Pancreas (tissue), 10 donors: ENCODE measurements around the gene FGF6. TPM values are rescaled to one million over a fixed set of nuclear protein-coding genes. Genes with fewer than 3 reads are reported as not detected.

Experiments
- ATAC-seq, 4 donors: fragments of 200-7000 bp; cut with Tn5 transposase; one replicate each; pipeline versions ENCODE4 v1.8.0 to v1.9.1; 2020; ENCODE audit warnings: mild to moderate bottlenecking in 4 of 4, moderate library complexity in 4 of 4
- DNase-seq, 6 donors: peaks; one replicate each; pipeline ENCODE4 v3.0.0-alpha.2; 2020
- FAIRE-seq: peaks from 2 replicates; lab custom pipeline; 2012; peaks lifted over from hg19 to GRCh38; lab: Jason Lieb, UNC
- H3K27ac ChIP-seq, 4 donors: fragments of 200-600 bp; sonication (generic); 1 replicate in 3 of 4; 2 replicates in 1 of 4; pipeline versions ENCODE4 v1.5.0 to v1.8.0; 2020
- H3K27me3 ChIP-seq, 4 donors: fragments of 200-600 bp; one replicate each; pipeline ENCODE4 v1.8.0; 2021
- H3K36me3 ChIP-seq, 3 donors: fragments of 200-600 bp; sonication (generic) in 1 of 3; one replicate each; pipeline versions ENCODE4 v1.5.0 to v1.8.0; 2020 to 2021
- H3K4me1 ChIP-seq, 3 donors: fragments of 200-600 bp; one replicate each; pipeline ENCODE4 v1.8.0; 2021
- H3K4me3 ChIP-seq, 4 donors: fragments of 200-600 bp; sonication (generic) in 2 of 4; one replicate each; pipeline versions ENCODE4 v1.5.0 to v1.8.0; 2020 to 2021
- H3K9me3 ChIP-seq, 4 donors: fragments of 200-600 bp; one replicate each; pipeline ENCODE4 v1.8.0; 2021
- WGBS, 2 donors: extraction: QIAGEN DNeasy Blood & Tissue Kit; methylation state at CpG; one replicate each; pipeline ENCODE4 v1.1.7; 2013; 5-methylcytosine and 5-hydroxymethylcytosine counted together
- intact Hi-C, 3 donors: fragments of 100-400 bp; cut with DNase I; formaldehyde crosslinking; loops; one replicate each; pipeline versions ENCODE4 v1.11.1 to v1.14.2; 2022
- polyA plus RNA-seq, 2 donors: library from polyadenylated mRNA; stranded (reverse); fragments of 200-250 nt; gene quantifications; one replicate each; pipeline ENCODE4 v1.2.3, GENCODE V29; 2013
- total RNA-seq, 6 donors: library from RNA; stranded (reverse); fragmentation: NEBNext Ultra II Directional in 4 of 6; extraction: Animal tissue kit (Norgen Biotek cat#: 25700) in 4 of 6; gene quantifications; one replicate each; pipeline versions ENCODE4 v1.2.1 to v1.2.4, GENCODE V29; 2021 to 2023
- TF ChIP-seq, protein P1 (sequence below), 4 donors: fragments of 200-600 bp; sonication (generic) in 3 of 4; IDR thresholded peaks; one replicate each; pipeline versions ENCODE4 v1.5.0 to v1.8.0; 2021; ENCODE audit warnings: antibody characterized with exemption in 4 of 4
- donor health status: healthy with polysubstance abuse.
- donor health status: DM: no; HTN: no; CAD: no; lungs with moderate emphysema.
- donor health status: DM: no; HTN: no; CAD: no.
- donor health status: control.
- donor health status: control.
- donor health status: Bipolar disorder and iron deficiency.
- donor health status: DM: yes; HTN: yes; CAD: no.
- donor health status: DM: no; HTN: no; CAD: no.
- donor health status: DM: no; HTN: no; CAD: no.
- donor health status: DM: yes; HTN: yes; CAD: no.

The FGF6 gene
- total and polyA plus RNA-seq, 8 donors: not detected

DNA sequence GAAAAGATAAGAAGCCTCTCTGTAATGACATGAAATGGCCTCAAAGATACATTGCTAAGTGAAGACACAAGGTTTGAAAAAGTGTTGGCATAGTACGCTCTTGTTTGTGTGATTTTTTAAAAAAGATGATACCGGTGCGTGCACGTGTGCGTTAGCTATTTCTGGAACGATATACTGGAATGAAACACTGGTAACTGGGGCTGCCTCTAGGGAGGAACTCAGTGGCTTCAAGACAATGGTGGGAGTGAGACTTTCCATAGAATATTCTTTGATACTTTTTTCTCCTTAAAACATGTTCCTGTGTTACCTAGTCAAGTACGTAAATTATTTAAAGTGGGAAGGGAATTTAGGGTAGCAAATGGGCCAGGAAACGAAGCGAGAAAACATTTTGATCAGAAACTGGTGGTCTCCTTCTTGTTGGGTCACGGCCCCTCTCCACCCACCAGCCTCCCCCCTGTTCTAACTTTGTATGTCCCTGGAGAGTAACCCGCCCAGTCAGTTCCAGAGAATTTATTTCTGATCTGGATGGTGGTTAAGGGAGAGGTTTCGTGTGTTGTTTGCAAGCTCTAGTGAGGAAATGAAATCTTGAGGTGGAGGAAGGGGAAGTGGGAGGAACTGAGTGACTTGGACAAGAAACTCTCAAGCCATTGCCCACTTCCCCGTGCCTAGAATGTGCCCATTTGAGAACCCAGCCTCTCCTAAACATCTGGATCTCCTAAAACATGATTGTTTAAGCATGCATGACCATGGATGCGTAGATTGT is 6.6 kb downstream of the FGF6 start:
- Histone ChIP-seq H3K9me3 (no peaks in the 10 kb centered on the region), H3K27me3 (no peaks in the 10 kb centered on the region), H3K4me1 (no peaks in the 10 kb centered on the region), H3K4me3 (no peak overlapping the region), H3K36me3 (no peaks in the 10 kb centered on the region), H3K27ac (no peak overlapping the region)
- intact Hi-C loops: no loop called here
- no peak for FAIRE-seq
- ATAC-seq: peak in 1 of 4 donors; percentile 19
- no peak for DNase-seq
- TF ChIP-seq, protein P1, sequence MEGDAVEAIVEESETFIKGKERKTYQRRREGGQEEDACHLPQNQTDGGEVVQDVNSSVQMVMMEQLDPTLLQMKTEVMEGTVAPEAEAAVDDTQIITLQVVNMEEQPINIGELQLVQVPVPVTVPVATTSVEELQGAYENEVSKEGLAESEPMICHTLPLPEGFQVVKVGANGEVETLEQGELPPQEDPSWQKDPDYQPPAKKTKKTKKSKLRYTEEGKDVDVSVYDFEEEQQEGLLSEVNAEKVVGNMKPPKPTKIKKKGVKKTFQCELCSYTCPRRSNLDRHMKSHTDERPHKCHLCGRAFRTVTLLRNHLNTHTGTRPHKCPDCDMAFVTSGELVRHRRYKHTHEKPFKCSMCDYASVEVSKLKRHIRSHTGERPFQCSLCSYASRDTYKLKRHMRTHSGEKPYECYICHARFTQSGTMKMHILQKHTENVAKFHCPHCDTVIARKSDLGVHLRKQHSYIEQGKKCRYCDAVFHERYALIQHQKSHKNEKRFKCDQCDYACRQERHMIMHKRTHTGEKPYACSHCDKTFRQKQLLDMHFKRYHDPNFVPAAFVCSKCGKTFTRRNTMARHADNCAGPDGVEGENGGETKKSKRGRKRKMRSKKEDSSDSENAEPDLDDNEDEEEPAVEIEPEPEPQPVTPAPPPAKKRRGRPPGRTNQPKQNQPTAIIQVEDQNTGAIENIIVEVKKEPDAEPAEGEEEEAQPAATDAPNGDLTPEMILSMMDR (IDR thresholded peaks at IDR 0.05): no peak
- 67 to 73% methylated on average over 14 of the region's 14 CpGs for WGBS, 2 donors

DNA sequence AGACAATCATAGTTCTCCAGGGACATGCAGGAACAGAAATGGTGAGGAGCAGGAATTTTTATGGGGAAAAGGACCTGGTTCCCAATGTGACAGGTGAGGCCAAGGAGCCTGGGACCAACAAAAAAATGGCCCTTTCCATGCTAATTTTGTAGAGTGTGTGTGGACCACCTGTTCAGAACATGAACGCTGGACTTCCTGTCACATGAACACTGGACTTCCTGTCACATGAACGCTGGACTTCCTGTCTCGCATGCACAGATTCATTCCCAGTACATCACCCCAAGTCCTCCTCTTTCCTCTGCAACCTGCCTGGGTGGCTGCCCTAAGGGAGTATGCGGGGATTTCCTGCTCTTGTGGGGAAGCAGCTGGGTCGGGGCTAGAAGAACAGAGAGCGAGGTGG is 10.1 kb downstream of the FGF6 start:
- Histone ChIP-seq H3K27ac (no peak overlapping the region), H3K4me3 (no peak overlapping the region), H3K27me3 (no peaks in the 10 kb centered on the region), H3K36me3 (no peaks in the 10 kb centered on the region), H3K9me3 (no peaks in the 10 kb centered on the region), H3K4me1 (no peaks in the 10 kb centered on the region)
- FAIRE-seq: no peak
- no peak for ATAC-seq
- TF ChIP-seq, protein P1 (IDR thresholded peaks at IDR 0.05): no peak
- intact Hi-C loops: no loop called here
- no peak for DNase-seq
- WGBS, 2 donors: 75 to 83% methylated on average over 6 of the region's 6 CpGs

DNA sequence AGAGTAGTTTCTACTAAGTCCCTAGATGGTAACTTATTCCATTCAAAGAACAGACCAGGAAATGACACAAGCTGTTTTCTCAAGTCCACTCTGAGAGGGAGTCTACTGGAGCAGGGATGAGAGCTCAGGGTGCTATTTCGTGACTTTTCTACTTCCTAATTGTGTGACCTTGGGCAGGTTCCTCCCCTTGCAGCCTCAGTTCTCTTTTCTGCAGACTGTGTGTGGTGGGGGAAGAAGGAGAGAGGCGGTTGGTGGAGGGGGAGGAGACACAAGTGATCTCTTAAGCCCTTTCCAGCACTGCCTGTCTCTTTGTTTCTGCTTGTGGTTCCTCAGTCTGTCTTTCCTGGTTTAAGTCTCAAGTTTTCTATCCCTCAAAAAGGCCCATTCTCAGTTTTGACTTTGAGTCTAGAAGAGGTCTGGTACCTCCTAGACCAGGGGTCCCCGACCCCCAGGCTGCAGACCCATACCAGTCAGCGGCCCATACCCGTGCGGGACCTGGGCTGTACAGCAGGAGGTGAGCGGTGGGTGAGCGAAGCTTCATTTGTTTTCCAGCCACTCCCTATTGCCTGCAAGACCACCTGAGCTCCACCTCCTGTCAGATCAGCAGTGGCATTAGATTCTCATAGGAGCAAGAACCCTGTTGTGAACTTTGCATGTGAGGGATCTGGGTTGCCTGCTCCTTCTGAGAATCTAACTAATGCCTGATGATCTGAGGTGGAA is 10.7 kb downstream of the FGF6 start:
- H3K27ac ChIP-seq: no peak overlapping the region
- H3K36me3 ChIP-seq: no peaks in the 10 kb centered on the region
- TF ChIP-seq, protein P1 (IDR thresholded peaks at IDR 0.05): no peak
- H3K4me3 ChIP-seq: no peak overlapping the region
- peak in 1 of 4 donors; percentile 44 for ATAC-seq
- no peak for FAIRE-seq
- no peaks in the 10 kb centered on the region for H3K9me3 ChIP-seq
- H3K4me1 ChIP-seq: no peaks in the 10 kb centered on the region
- WGBS, 2 donors: 74 to 79% methylated on average over 8 of the region's 8 CpGs
- intact Hi-C loops: no loop called here
- DNase-seq: no peak
- H3K27me3 ChIP-seq: no peaks in the 10 kb centered on the region

DNA sequence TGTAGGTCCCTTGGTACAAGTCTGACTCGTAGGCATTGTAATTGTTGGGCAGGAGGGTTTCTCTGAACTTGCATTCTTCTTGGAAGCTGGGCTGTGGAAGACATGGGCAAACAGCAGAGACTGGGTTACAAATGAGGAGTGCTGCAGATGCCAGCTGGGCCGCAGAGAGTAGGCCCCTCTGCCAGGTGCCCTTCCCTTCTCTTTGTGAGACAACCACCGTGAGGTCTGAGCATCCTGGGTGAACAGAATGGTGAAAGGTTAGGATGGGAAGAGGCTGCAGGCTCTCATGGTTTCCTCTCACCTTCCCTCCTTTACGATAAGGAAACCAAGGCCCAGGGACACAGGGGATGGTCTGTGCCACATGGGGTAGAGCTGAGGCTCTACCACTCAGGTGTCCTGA is 11.3 kb downstream of the FGF6 start:
- DNase-seq (no peak), FAIRE-seq (no peak), ATAC-seq (no peak)
- no peaks in the 10 kb centered on the region for H3K36me3 ChIP-seq
- H3K27me3 ChIP-seq: no peaks in the 10 kb centered on the region
- TF ChIP-seq, protein P1 (IDR thresholded peaks at IDR 0.05): no peak
- H3K4me3 ChIP-seq: no peak overlapping the region
- intact Hi-C loops: no loop called here
- 70 to 77% methylated on average over 4 of the region's 4 CpGs for WGBS, 2 donors
- no peak overlapping the region for H3K27ac ChIP-seq
- no peaks in the 10 kb centered on the region for H3K9me3 ChIP-seq
- H3K4me1 ChIP-seq: no peaks in the 10 kb centered on the region

DNA sequence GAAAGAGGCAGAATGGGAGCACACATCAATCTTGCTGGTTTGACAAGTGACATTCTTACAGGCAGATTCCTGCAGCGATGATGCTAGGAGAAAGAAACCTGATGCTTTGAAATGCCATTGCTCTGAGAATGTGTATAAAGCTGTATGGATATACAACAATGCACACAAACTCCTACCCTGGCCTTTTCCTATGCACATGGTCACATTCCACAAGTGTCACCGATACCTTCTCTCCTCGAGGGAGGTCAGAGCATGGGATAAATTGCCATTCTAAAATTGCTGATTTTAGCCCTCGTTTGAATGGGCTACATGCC is 11.9 kb downstream of the FGF6 start:
- no peak for FAIRE-seq
- intact Hi-C loops: no loop called here
- no peak for DNase-seq
- Histone ChIP-seq H3K4me1 (no peaks in the 10 kb centered on the region), H3K36me3 (no peaks in the 10 kb centered on the region), H3K4me3 (no peak overlapping the region), H3K27ac (no peak overlapping the region), H3K27me3 (no peaks in the 10 kb centered on the region), H3K9me3 (no peaks in the 10 kb centered on the region)
- WGBS, 2 donors: 24 to 29% methylated on average over 4 of the region's 4 CpGs
- no peak for ATAC-seq
- TF ChIP-seq, protein P1 (IDR thresholded peaks at IDR 0.05): no peak
